ENCODE results near the gene USP12.

USP12 gene

GRCh38 chr13:27020415-27020814 is 151.2 kb downstream of the USP12 start:
- no peaks in the 10 kb centered on the region for H3K9me3 Mint-ChIP-seq
- DNase-seq, result no peak
- H3K27ac Mint-ChIP-seq, result no peak overlapping the region
- H3K27me3 Mint-ChIP-seq (ENCODE audit: low read depth, poor library complexity), result peaks cover 11% of the 10 kb centered on the region
- H3K36me3 Mint-ChIP-seq (ENCODE audit: low read depth), result no peaks in the 10 kb centered on the region
- TF ChIP-seq, protein P1, sequence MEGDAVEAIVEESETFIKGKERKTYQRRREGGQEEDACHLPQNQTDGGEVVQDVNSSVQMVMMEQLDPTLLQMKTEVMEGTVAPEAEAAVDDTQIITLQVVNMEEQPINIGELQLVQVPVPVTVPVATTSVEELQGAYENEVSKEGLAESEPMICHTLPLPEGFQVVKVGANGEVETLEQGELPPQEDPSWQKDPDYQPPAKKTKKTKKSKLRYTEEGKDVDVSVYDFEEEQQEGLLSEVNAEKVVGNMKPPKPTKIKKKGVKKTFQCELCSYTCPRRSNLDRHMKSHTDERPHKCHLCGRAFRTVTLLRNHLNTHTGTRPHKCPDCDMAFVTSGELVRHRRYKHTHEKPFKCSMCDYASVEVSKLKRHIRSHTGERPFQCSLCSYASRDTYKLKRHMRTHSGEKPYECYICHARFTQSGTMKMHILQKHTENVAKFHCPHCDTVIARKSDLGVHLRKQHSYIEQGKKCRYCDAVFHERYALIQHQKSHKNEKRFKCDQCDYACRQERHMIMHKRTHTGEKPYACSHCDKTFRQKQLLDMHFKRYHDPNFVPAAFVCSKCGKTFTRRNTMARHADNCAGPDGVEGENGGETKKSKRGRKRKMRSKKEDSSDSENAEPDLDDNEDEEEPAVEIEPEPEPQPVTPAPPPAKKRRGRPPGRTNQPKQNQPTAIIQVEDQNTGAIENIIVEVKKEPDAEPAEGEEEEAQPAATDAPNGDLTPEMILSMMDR (IDR thresholded peaks at IDR 0.05), result no peak
- H3K4me3 Mint-ChIP-seq, result no peak overlapping the region
- peaks cover 59% of the 10 kb centered on the region for H3K4me1 Mint-ChIP-seq

- Mint-ChIP-seq H3K27ac (no peak overlapping the region), H3K9me3 (no peaks in the 10 kb centered on the region), H3K36me3 (ENCODE audit: low read depth) (no peaks in the 10 kb centered on the region), H3K4me1 (peaks cover 54% of the 10 kb centered on the region), H3K4me3 (peak overlapping the region; percentile 9), H3K27me3 (ENCODE audit: low read depth, poor library complexity) (peaks cover 13% of the 10 kb centered on the region)
- TF ChIP-seq, protein P1 (IDR thresholded peaks at IDR 0.05), result no peak
- DNase-seq, result no peak
These were observed 152.7 kb downstream of the USP12 start for GRCh38 chr13:27018882-27019281.

DNA sequence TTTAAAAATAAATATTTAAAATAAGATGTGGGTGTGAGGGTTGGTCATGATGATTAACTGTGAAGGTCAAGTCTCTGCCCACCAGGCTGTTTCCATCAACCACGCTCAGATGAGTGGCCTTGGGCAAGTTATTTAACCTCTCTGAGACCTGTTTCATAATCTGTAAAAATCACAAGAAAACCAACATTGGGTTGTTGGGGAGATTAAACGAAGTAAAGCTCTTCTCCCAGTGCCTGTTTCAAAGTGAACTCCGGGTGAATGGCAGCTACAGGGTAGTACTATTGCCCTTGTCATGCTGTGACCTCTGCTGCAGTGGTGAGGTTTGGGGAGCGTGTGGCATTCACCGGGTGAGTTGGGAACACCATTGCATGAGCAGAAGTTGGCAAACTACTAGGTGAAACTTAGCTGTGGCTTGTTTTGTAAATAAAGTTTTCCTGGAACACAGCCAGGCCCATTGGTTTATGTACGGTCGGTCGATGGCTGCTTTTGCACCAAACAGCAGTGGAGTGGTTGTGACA is 153.2 kb downstream of the USP12 start:
- Mint-ChIP-seq H3K27me3 (ENCODE audit: low read depth, poor library complexity) (peaks cover 14% of the 10 kb centered on the region), H3K4me3 (no peak overlapping the region), H3K4me1 (peaks cover 54% of the 10 kb centered on the region), H3K36me3 (ENCODE audit: low read depth) (no peaks in the 10 kb centered on the region), H3K27ac (no peak overlapping the region), H3K9me3 (no peaks in the 10 kb centered on the region)
- DNase-seq, result no peak
- TF ChIP-seq, protein P1 (IDR thresholded peaks at IDR 0.05), result no peak

DNA sequence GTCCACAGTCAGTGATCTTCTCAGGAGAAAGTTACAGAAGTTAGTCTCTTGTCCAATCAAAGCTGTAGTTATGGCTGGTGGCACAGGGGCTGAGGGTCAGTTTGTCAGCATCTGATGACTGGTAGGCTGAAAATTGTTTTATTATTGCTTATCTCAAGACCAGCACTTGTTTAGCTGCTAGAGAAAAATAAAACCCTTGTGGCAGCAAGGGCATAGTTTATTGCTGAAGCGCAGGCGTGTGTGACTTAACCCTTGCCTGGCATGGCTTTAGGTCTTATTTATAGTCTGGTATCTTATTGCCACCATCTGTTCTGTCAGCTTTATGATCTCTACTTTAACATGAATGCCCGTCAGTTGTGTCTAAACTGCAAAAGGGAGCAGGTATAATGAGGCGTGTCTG is 154.7 kb downstream of the USP12 start:
- TF ChIP-seq, protein P1 (IDR thresholded peaks at IDR 0.05), result no peak
- H3K9me3 Mint-ChIP-seq, result no peaks in the 10 kb centered on the region
- DNase-seq, result no peak
- H3K4me1 Mint-ChIP-seq, result peaks cover 43% of the 10 kb centered on the region
- H3K4me3 Mint-ChIP-seq, result no peak overlapping the region
- H3K27ac Mint-ChIP-seq, result peak overlapping the region; percentile 92
- peaks cover 21% of the 10 kb centered on the region for H3K27me3 Mint-ChIP-seq (ENCODE audit: low read depth, poor library complexity)
- no peaks in the 10 kb centered on the region for H3K36me3 Mint-ChIP-seq (ENCODE audit: low read depth)

All from nephron progenitor cell (in vitro differentiated cells).